Tibial artery (tissue), 4 donors: ENCODE measurements around the gene MYRFL.

Source experiments
- DNase-seq, 2 donors: peaks; one replicate each; pipeline ENCODE4 v3.0.0-alpha.2; 2019
- H3K27ac ChIP-seq, 2 donors: fragments of 200-600 bp; sonication (generic) in 1 of 2; 1 replicate in 1 of 2; 2 replicates in 1 of 2; pipeline ENCODE4 v1.5.1; 2018 to 2019; ENCODE audit warnings: mild to moderate bottlenecking in 1 of 2
- H3K27me3 ChIP-seq, 2 donors: fragments of 200-600 bp; sonication (generic) in 1 of 2; one replicate each; pipeline versions ENCODE4 v1.5.1 to v1.6.0; 2016 to 2019
- H3K36me3 ChIP-seq, 3 donors: fragments of 200-600 bp; sonication (generic) in 2 of 3; one replicate each; pipeline ENCODE4 v1.5.1; 2016 to 2019; ENCODE audit warnings: mild to moderate bottlenecking in 2 of 3
- H3K4me1 ChIP-seq, 4 donors: fragments of 200-600 bp; sonication (generic) in 2 of 4; 1 replicate in 3 of 4; 2 replicates in 1 of 4; pipeline ENCODE4 v1.5.1; 2016 to 2019
- H3K4me3 ChIP-seq, 2 donors: fragments of 200-600 bp; sonication (generic) in 1 of 2; 1 replicate in 1 of 2; 2 replicates in 1 of 2; pipeline ENCODE4 v1.5.1; 2018 to 2019; ENCODE audit warnings: mild to moderate bottlenecking in 2 of 2
- H3K9me3 ChIP-seq, 3 donors: fragments of 200-600 bp; sonication (generic) in 1 of 3; one replicate each; pipeline ENCODE4 v1.5.1; 2016 to 2019
- intact Hi-C: fragments of 100-400 bp; cut with DNase I; formaldehyde crosslinking; loops from one replicate; pipeline ENCODE4 v1.15.0; 2023; ENCODE audit warnings: low total_unique reads
- TF ChIP-seq, protein P1 (sequence below), 2 experiments: fragments of 200-600 bp in 1 of 2; fragments of 450-650 bp in 1 of 2; IDR thresholded peaks; one replicate each; pipeline ENCODE4 v1.5.1; 2017 to 2019; ENCODE audit warnings: antibody characterized with exemption in 2 of 2, mild to moderate bottlenecking in 1 of 2, moderate library complexity in 1 of 2

MYRFL gene

GRCh38 chr12:69879007-69879960 lies 54.3 kb downstream of the MYRFL start:
- peak overlapping the region in 1 of 2 donors; percentile 10 for H3K4me3 ChIP-seq
- TF ChIP-seq, protein P1, sequence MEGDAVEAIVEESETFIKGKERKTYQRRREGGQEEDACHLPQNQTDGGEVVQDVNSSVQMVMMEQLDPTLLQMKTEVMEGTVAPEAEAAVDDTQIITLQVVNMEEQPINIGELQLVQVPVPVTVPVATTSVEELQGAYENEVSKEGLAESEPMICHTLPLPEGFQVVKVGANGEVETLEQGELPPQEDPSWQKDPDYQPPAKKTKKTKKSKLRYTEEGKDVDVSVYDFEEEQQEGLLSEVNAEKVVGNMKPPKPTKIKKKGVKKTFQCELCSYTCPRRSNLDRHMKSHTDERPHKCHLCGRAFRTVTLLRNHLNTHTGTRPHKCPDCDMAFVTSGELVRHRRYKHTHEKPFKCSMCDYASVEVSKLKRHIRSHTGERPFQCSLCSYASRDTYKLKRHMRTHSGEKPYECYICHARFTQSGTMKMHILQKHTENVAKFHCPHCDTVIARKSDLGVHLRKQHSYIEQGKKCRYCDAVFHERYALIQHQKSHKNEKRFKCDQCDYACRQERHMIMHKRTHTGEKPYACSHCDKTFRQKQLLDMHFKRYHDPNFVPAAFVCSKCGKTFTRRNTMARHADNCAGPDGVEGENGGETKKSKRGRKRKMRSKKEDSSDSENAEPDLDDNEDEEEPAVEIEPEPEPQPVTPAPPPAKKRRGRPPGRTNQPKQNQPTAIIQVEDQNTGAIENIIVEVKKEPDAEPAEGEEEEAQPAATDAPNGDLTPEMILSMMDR (IDR thresholded peaks at IDR 0.05) = peak; percentile 86 to 91

GRCh38 chr12:69880571-69880970 lies 55.5 kb downstream of the MYRFL start:
- intact Hi-C loops = loop anchor here (5.0 to 10.0 kb wide), 2 partner anchors 514 to 697 kb away; no protein-coding TSS in a partner anchor
- TF ChIP-seq, protein P1 (IDR thresholded peaks at IDR 0.05) = no peak

More at GRCh38 chr12:69879007-69879960, 54.3 kb downstream of the MYRFL start:
- peaks cover 0 to 7% (median 3%) of the 10 kb centered on the region in 4 donors for H3K4me1 ChIP-seq
- no peak overlapping the region for H3K27ac ChIP-seq
- H3K27me3 ChIP-seq = no peaks in the 10 kb centered on the region
- intact Hi-C loops = loop anchor here (10.0 kb wide), 1 partner anchor 846 kb away; no protein-coding TSS in a partner anchor
- peak; percentile 61 to 76 for DNase-seq
- no peaks in the 10 kb centered on the region for H3K36me3 ChIP-seq
- H3K9me3 ChIP-seq = no peaks in the 10 kb centered on the region

GRCh38 chr12:69881771-69882170 lies 56.7 kb downstream of the MYRFL start:
- intact Hi-C loops = loop anchor here (5.0 to 10.0 kb wide), 2 partner anchors 513 to 696 kb away; no protein-coding TSS in a partner anchor
- Histone ChIP-seq H3K4me3 (no peak overlapping the region), H3K36me3 (no peaks in the 10 kb centered on the region), H3K9me3 (no peaks in the 10 kb centered on the region), H3K27me3 (no peaks in the 10 kb centered on the region), H3K27ac (no peak overlapping the region), H3K4me1 (peaks cover 0 to 20% (median 4%) of the 10 kb centered on the region in 4 donors)
- TF ChIP-seq, protein P1 (IDR thresholded peaks at IDR 0.05) = no peak
- no peak for DNase-seq

More at GRCh38 chr12:69880571-69880970, 55.5 kb downstream of the MYRFL start:
- Histone ChIP-seq H3K27me3 (no peaks in the 10 kb centered on the region), H3K27ac (no peak overlapping the region), H3K4me3 (no peak overlapping the region), H3K4me1 (peaks cover 0 to 14% (median 4%) of the 10 kb centered on the region in 4 donors), H3K9me3 (no peaks in the 10 kb centered on the region), H3K36me3 (no peaks in the 10 kb centered on the region)
- no peak for DNase-seq

DNA sequence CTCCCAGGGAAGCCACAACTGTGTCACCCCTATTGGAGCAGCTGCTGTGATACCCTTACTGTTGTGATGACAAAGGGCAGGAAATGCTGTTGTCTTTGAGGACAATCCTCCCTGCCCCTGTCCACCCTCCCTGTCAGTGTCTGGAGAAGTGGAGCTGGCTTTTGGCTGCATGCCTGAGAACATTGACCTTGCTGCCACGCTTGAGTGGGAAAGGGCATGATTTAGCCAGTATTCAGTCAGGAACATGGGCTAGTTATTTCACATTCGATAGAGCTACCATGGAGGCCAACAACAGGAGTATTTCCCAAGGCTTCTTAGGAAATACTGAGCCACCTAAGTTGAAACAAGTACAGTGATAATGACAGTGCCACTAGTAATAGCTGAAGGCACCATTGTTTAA lies 59.4 kb downstream of the MYRFL start:
- H3K4me3 ChIP-seq = no peak overlapping the region
- no peaks in the 10 kb centered on the region for H3K27me3 ChIP-seq
- peaks cover 0 to 14% (median under 1%) of the 10 kb centered on the region in 4 donors for H3K4me1 ChIP-seq
- no peak overlapping the region for H3K27ac ChIP-seq
- intact Hi-C loops = loop anchor here (5.0 to 10.0 kb wide), 2 partner anchors 510 to 693 kb away; no protein-coding TSS in a partner anchor
- no peak for DNase-seq
- TF ChIP-seq, protein P1 (IDR thresholded peaks at IDR 0.05) = no peak
- no peaks in the 10 kb centered on the region for H3K36me3 ChIP-seq
- no peaks in the 10 kb centered on the region for H3K9me3 ChIP-seq

DNA sequence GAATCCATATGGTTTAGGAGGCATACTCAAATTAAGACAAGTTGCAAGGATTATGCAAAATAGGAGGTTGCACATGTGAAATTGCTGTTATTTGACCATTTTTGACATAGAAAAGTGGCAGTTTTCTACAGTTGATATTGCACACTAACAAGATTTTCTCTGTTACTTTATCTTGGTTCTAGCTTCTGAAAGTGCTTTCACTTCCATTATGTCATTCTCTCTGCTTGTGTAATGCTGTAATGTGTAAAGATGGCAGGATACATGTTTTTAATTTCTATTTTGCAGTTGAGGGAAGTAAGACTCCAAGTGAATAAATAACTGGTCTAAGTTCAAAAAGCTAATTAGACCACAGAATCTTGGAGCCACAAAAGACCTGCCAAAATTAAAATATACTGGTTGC lies 60.6 kb downstream of the MYRFL start:
- no peak overlapping the region for H3K27ac ChIP-seq
- no peaks in the 10 kb centered on the region for H3K36me3 ChIP-seq
- no peaks in the 10 kb centered on the region for H3K27me3 ChIP-seq
- intact Hi-C loops = loop anchor here (10.0 kb wide), 1 partner anchor 509 kb away; no protein-coding TSS in a partner anchor
- H3K4me3 ChIP-seq = no peak overlapping the region
- H3K9me3 ChIP-seq = no peaks in the 10 kb centered on the region
- peaks cover 0 to 14% (median 0%) of the 10 kb centered on the region in 4 donors for H3K4me1 ChIP-seq
- no peak for DNase-seq
- TF ChIP-seq, protein P1 (IDR thresholded peaks at IDR 0.05) = no peak
